ENCODE data around the gene ZMIZ1.

DNA sequence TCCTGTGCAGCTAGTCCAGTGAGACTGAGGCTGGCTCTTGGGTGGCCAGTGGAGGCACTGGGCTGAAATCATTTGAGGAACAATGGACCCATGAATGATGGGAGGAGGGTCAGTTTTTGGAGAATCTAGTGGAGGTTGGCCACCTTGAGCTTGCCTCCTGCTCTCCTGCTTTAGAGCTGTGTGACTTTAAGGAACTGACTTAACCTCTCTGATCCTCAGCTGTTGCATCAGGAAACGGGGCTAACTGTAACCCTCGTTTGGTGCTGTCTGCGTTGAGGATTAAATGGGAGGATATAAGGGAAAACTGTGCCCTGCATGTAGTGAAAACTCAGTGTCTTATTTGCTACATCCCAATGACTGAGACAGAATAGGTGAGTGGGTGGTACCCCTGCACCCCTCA, 163.1 kb downstream of the ZMIZ1 start:
- TF ChIP-seq, protein P1, sequence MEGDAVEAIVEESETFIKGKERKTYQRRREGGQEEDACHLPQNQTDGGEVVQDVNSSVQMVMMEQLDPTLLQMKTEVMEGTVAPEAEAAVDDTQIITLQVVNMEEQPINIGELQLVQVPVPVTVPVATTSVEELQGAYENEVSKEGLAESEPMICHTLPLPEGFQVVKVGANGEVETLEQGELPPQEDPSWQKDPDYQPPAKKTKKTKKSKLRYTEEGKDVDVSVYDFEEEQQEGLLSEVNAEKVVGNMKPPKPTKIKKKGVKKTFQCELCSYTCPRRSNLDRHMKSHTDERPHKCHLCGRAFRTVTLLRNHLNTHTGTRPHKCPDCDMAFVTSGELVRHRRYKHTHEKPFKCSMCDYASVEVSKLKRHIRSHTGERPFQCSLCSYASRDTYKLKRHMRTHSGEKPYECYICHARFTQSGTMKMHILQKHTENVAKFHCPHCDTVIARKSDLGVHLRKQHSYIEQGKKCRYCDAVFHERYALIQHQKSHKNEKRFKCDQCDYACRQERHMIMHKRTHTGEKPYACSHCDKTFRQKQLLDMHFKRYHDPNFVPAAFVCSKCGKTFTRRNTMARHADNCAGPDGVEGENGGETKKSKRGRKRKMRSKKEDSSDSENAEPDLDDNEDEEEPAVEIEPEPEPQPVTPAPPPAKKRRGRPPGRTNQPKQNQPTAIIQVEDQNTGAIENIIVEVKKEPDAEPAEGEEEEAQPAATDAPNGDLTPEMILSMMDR (conservative IDR thresholded peaks at IDR 0.05; ENCODE audit: low read depth in 2 of 2): no peak
- TF ChIP-seq POLR2AphosphoS5 (IDR thresholded peaks at IDR 0.05; ENCODE audit: low read depth): no peak
- TF ChIP-seq EZH2 (IDR thresholded peaks at IDR 0.05; ENCODE audit: low read depth, unreplicated experiment): no peak
- TF ChIP-seq EZH2phosphoT487 (IDR thresholded peaks at IDR 0.05; ENCODE audit: unreplicated experiment): no peak
- no peak for TF ChIP-seq JUNB (IDR thresholded peaks at IDR 0.05; ENCODE audit: unreplicated experiment)
- no peak for TF ChIP-seq STAT1 (IDR thresholded peaks at IDR 0.05; ENCODE audit: unreplicated experiment)
- TF ChIP-seq, protein P2, sequence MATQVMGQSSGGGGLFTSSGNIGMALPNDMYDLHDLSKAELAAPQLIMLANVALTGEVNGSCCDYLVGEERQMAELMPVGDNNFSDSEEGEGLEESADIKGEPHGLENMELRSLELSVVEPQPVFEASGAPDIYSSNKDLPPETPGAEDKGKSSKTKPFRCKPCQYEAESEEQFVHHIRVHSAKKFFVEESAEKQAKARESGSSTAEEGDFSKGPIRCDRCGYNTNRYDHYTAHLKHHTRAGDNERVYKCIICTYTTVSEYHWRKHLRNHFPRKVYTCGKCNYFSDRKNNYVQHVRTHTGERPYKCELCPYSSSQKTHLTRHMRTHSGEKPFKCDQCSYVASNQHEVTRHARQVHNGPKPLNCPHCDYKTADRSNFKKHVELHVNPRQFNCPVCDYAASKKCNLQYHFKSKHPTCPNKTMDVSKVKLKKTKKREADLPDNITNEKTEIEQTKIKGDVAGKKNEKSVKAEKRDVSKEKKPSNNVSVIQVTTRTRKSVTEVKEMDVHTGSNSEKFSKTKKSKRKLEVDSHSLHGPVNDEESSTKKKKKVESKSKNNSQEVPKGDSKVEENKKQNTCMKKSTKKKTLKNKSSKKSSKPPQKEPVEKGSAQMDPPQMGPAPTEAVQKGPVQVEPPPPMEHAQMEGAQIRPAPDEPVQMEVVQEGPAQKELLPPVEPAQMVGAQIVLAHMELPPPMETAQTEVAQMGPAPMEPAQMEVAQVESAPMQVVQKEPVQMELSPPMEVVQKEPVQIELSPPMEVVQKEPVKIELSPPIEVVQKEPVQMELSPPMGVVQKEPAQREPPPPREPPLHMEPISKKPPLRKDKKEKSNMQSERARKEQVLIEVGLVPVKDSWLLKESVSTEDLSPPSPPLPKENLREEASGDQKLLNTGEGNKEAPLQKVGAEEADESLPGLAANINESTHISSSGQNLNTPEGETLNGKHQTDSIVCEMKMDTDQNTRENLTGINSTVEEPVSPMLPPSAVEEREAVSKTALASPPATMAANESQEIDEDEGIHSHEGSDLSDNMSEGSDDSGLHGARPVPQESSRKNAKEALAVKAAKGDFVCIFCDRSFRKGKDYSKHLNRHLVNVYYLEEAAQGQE (IDR thresholded peaks at IDR 0.05; ENCODE audit: unreplicated experiment): no peak

All from GM23338 (cell line).